ENCODE data around the gene DTNBP1. TPM values are rescaled to one million over a fixed set of nuclear protein-coding genes. Genes with fewer than 3 reads are reported as not detected.

The DTNBP1 gene
- total and polyA plus RNA-seq, 2 donors (not counting 3 experiments of a cell fraction or from before 2014, with no cell fraction given): 24.3 to 28.9 TPM

GRCh38 chr6:15521582-15521981 lies 141.2 kb downstream of the DTNBP1 start:
- no peak overlapping the region for H3K4me3 ChIP-seq (replicated peaks in 1 of 3; ENCODE audit: insufficient read depth in 1 of 3, low read depth in 1 of 3, low read length in 3 of 3)
- H4K20me1 ChIP-seq (replicated peaks; ENCODE audit: control insufficient read depth, extremely low read depth, insufficient read depth, low read length): no peaks in the 10 kb centered on the region
- CTCF ChIA-PET: interaction anchor here (0.7 to 0.9 kb wide), 2 partner anchors 20 to 30 kb away, joined by 3 to 5 read pairs; no protein-coding TSS in a partner anchor
- no peaks in the 10 kb centered on the region for H3K79me2 ChIP-seq (ENCODE audit: control insufficient read depth, insufficient read depth, low read length)
- no peak overlapping the region for H2AFZ ChIP-seq (ENCODE audit: low read depth, low read length)
- dilution Hi-C loops (cut with MboI; ENCODE audit: extremely low pct_ligation_motif_present, low sequenced_read_pairs): no loop called here
- FAIRE-seq (no peak), DNase-seq (ENCODE audit: low read depth, low spot score) (no peak)
- H3K27me3 ChIP-seq (ENCODE audit: control insufficient read depth in 2 of 2, insufficient read depth in 2 of 2, low read length in 2 of 2): no peaks in the 10 kb centered on the region
- no peaks in the 10 kb centered on the region for H3K4me1 ChIP-seq (ENCODE audit: control insufficient read depth, extremely low read depth, insufficient read depth, low read length)
- TF ChIP-seq CTCF (IDR thresholded peaks at IDR 0.05; ENCODE audit: extremely low read depth in 1 of 2, insufficient read depth in 1 of 2, low read depth in 1 of 2, low read length in 2 of 2) (no peak), MAX (IDR thresholded peaks at IDR 0.05; ENCODE audit: insufficient read depth, insufficient read length) (no peak), EZH2 (IDR thresholded peaks at IDR 0.05; ENCODE audit: borderline replicate concordance, low read depth, low read length, severe bottlenecking) (no peak), JUN (IDR thresholded peaks at IDR 0.05; ENCODE audit: borderline replicate concordance, insufficient read depth, insufficient read length, low read depth) (no peak), GATA2 (IDR thresholded peaks at IDR 0.05; ENCODE audit: insufficient read depth, insufficient read length, low read depth, low read length) (no peak), FOS (IDR thresholded peaks at IDR 0.05; ENCODE audit: borderline replicate concordance, insufficient read depth, low read length) (no peak), POLR2AphosphoS5 (IDR thresholded peaks at IDR 0.05; ENCODE audit: insufficient read depth, low read depth, low read length) (no peak), MYC (IDR thresholded peaks at IDR 0.05; ENCODE audit: low read depth, low read length) (no peak), POLR2A (IDR thresholded peaks at IDR 0.05; ENCODE audit: low read depth, low read length) (no peak)
- BruUV-seq (replicated peaks): no TSS peak
- H3K27ac ChIP-seq (ENCODE audit: insufficient read depth, low read depth, low read length): no peak overlapping the region
- H3K9me3 ChIP-seq (replicated peaks; ENCODE audit: control insufficient read depth, insufficient read depth, low read length): no peaks in the 10 kb centered on the region
- intact Hi-C loops (cut with micrococcal nuclease): no loop called here
- no peaks in the 10 kb centered on the region for H3K9me1 ChIP-seq (replicated peaks; ENCODE audit: control insufficient read depth, extremely low read depth, insufficient read depth, low read length)
- H3K4me2 ChIP-seq (ENCODE audit: insufficient read depth, low read length): no peak overlapping the region
- H3K9ac ChIP-seq (replicated peaks; ENCODE audit: extremely low read depth, insufficient read depth, low read length): no peak overlapping the region
- H3K36me3 ChIP-seq (ENCODE audit: control insufficient read depth in 2 of 2, extremely low read depth in 1 of 2, insufficient read depth in 2 of 2, low read length in 2 of 2): peaks cover 5 to 20% of the 10 kb centered on the region in 2 experiments
- POLR2A ChIA-PET: no interaction called here
